IMR-90 (cell line): ENCODE results near the gene RUNX1.

Experiments
- BHLHE40 ChIP-seq: fragments of 150-350 bp; IDR thresholded peaks from 2 replicates; pipeline ENCODE4 v1.6.1; 2016; ENCODE audit warnings: mild to moderate bottlenecking, low read depth, low read length
- CTCF ChIP-seq: conservative IDR thresholded peaks from 2 replicates; pipeline ENCODE4 v1.5.1; 2012; ENCODE audit warnings: mild to moderate bottlenecking, low read depth, low read length, improper control_type of control experiment
- FOS ChIP-seq: fragments of 150-350 bp; IDR thresholded peaks from 2 replicates; pipeline ENCODE4 v1.6.1; 2016; ENCODE audit warnings: low read depth, low read length
- NFE2L2 ChIP-seq: fragments of 150-350 bp; IDR thresholded peaks from 2 replicates; pipeline ENCODE4 v1.6.1; 2016; ENCODE audit warnings: low read depth, mild to moderate bottlenecking, low read length
- POLR2A ChIP-seq: IDR thresholded peaks from 2 replicates; pipeline ENCODE4 v1.6.1; 2012; ENCODE audit warnings: mild to moderate bottlenecking, low read depth, low read length
- RAD21 ChIP-seq: IDR thresholded peaks from 2 replicates; pipeline ENCODE4 v1.6.1; 2012; ENCODE audit warnings: low read length, improper control_type of control experiment
- RCOR1 ChIP-seq: IDR thresholded peaks from 2 replicates; pipeline ENCODE4 v1.6.1; 2012; ENCODE audit warnings: mild to moderate bottlenecking, low read length, improper control_type of control experiment; ENCODE audit not compliant: insufficient replicate concordance
- RFX5 ChIP-seq: IDR thresholded peaks from 2 replicates; pipeline ENCODE4 v1.8.0; 2012; ENCODE audit warnings: low read depth, mild to moderate bottlenecking, low read length, moderate library complexity
- USF2 ChIP-seq: fragments of 150-350 bp; IDR thresholded peaks from 2 replicates; pipeline ENCODE4 v1.6.1; 2017; ENCODE audit warnings: mild to moderate bottlenecking, antibody characterized with exemption, low read length, low read depth

GRCh38 chr21:34968414-34969333, 80.4 kb downstream of the RUNX1 start:
- TF ChIP-seq POLR2A (no peak), RAD21 (no peak), CTCF (no peak), RFX5 (no peak), BHLHE40 (no peak), FOS (no peak), NFE2L2 (no peak), RCOR1 (no peak), USF2 (no peak)
